ENCODE measurements around the gene COPS3.
"Not testable (repeated sequence)": the region's sequence is repeated elsewhere in the genome, so short reads cannot be mapped to it uniquely, and the experiment has no call there.

GRCh38 chr17:17301659-17302058 lies 20.6 kb upstream of the COPS3 start:
- TF ChIP-seq CTCF, POLR2A (IDR thresholded peaks at IDR 0.05): not testable (repeated sequence)
